Gastrocnemius medialis (tissue), 4 donors: ENCODE results near the gene QARS1. TPM values are rescaled to one million over a fixed set of nuclear protein-coding genes. Genes with fewer than 3 reads are reported as not detected.

Experiments used
- ATAC-seq, 2 donors: fragments of 150-250 bp; one replicate each; pipeline ENCODE4 v1.9.1; 2016
- DNase-seq, 2 donors: peaks; one replicate each; pipeline ENCODE4 v3.0.0-alpha.2; 2019
- H3K27ac ChIP-seq, 4 donors: fragments of 200-600 bp; sonication (generic); 1 replicate in 1 of 4; 2 replicates in 3 of 4; pipeline ENCODE4 v1.5.1; 2016 to 2018; ENCODE audit warnings: mild to moderate bottlenecking in 2 of 4, moderate library complexity in 1 of 4
- H3K27me3 ChIP-seq, 3 donors: fragments of 200-600 bp; sonication (generic) in 2 of 3; 1 replicate in 1 of 3; 2 replicates in 2 of 3; pipeline versions ENCODE4 v1.5.1 to v1.6.0; 2016 to 2019; ENCODE audit warnings: mild to moderate bottlenecking in 1 of 3, moderate library complexity in 1 of 3
- H3K36me3 ChIP-seq, 2 donors: fragments of 200-600 bp; sonication (generic) in 1 of 2; one replicate each; pipeline ENCODE4 v1.5.1; 2017 to 2018
- H3K4me1 ChIP-seq, 2 donors: fragments of 200-600 bp; sonication (generic) in 1 of 2; one replicate each; pipeline ENCODE4 v1.5.1; 2016 to 2017; ENCODE audit warnings: mild to moderate bottlenecking in 2 of 2
- H3K4me3 ChIP-seq, 4 donors: fragments of 200-600 bp; sonication (generic) in 3 of 4; 1 replicate in 1 of 4; 2 replicates in 3 of 4; pipeline ENCODE4 v1.5.1; 2016 to 2019; ENCODE audit warnings: mild to moderate bottlenecking in 2 of 4
- H3K9me3 ChIP-seq, 3 donors: fragments of 200-600 bp; sonication (generic) in 2 of 3; 1 replicate in 1 of 3; 2 replicates in 2 of 3; pipeline ENCODE4 v1.5.1; 2016 to 2019
- POLR2A ChIP-seq, 2 donors: fragments of 450-650 bp; IDR thresholded peaks; one replicate each; pipeline ENCODE4 v1.6.1; 2017; ENCODE audit warnings: antibody characterized with exemption in 2 of 2, mild to moderate bottlenecking in 2 of 2, moderate library complexity in 2 of 2
- in situ Hi-C, 4 donors: fragments of 200-750 bp; cut with MboI; loops; one replicate each; pipeline versions ENCODE4 v1.15.0 to v1.8.0; 2017; ENCODE audit warnings: low sequenced_read_pairs in 4 of 4
- intact Hi-C: fragments of 100-400 bp; cut with DNase I; formaldehyde crosslinking; loops from one replicate; pipeline ENCODE4 v1.15.1; 2023; ENCODE audit warnings: low total_unique reads
- total RNA-seq, 4 donors: library from RNA; depleted of rRNA; stranded (reverse); fragments of >200 nt; gene quantifications; one replicate each; pipeline versions ENCODE4 v1.1.0 to v1.2.3, GENCODE V29; 2016
- TF ChIP-seq, protein P1 (sequence below), 5 experiments: fragments of 450-650 bp in 3 of 5; fragments of 200-600 bp in 2 of 5; sonication (generic) in 2 of 5; IDR thresholded peaks in 4 of 5; conservative IDR thresholded peaks in 1 of 5; 1 replicate in 4 of 5; 2 replicates in 1 of 5; pipeline ENCODE4 v1.5.1; 2016 to 2019; ENCODE audit warnings: antibody characterized with exemption in 5 of 5, mild to moderate bottlenecking in 3 of 5, moderate library complexity in 3 of 5

QARS1 gene
- total RNA-seq, 4 donors from 2014 or later = 157 to 259 (median 173) TPM

DNA sequence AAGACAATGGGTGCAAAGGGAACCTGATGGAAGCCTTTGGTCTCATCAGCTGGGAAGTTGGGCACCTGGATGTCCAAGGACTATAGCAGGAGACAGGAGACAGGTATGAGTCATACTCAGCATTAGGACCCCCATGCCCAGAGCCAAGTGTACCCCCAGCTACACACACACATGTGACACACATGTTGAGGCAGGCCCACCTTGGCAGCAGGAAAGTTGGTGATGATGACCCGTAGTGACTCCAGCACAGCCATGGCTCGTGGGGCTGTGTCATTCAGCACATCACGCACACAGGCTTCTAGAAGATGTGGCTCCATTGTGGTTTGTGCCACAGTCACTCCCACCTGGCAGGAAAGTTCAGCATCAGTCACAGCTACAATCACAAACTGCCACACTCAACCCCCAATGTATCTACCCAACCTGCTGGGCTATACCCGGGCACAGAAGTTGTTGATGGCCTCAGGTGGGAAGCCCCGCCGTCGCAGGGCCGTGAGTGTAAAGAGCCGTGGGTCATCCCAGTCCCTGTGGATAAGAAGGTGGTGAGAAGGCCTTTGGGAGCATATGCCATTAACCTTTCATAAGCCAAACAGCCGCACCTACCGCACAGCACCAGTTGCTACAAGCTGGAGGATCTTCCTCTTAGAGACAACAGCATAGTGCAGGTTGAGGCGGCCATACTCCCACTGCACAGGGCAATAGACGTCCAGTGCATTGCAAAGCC, 5.5 kb downstream of the QARS1 start:
- H3K27ac ChIP-seq = no peak overlapping the region
- peaks cover 17 to 19% of the 10 kb centered on the region in 2 donors for H3K4me1 ChIP-seq
- intact Hi-C loops = no loop called here
- H3K9me3 ChIP-seq = no peaks in the 10 kb centered on the region
- in situ Hi-C loops = no loop called here
- no peak for ATAC-seq
- no peak overlapping the region for H3K4me3 ChIP-seq
- H3K36me3 ChIP-seq = peaks cover 0 to 65% of the 10 kb centered on the region in 2 donors
- no peak for DNase-seq
- TF ChIP-seq, protein P1, sequence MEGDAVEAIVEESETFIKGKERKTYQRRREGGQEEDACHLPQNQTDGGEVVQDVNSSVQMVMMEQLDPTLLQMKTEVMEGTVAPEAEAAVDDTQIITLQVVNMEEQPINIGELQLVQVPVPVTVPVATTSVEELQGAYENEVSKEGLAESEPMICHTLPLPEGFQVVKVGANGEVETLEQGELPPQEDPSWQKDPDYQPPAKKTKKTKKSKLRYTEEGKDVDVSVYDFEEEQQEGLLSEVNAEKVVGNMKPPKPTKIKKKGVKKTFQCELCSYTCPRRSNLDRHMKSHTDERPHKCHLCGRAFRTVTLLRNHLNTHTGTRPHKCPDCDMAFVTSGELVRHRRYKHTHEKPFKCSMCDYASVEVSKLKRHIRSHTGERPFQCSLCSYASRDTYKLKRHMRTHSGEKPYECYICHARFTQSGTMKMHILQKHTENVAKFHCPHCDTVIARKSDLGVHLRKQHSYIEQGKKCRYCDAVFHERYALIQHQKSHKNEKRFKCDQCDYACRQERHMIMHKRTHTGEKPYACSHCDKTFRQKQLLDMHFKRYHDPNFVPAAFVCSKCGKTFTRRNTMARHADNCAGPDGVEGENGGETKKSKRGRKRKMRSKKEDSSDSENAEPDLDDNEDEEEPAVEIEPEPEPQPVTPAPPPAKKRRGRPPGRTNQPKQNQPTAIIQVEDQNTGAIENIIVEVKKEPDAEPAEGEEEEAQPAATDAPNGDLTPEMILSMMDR (IDR thresholded peaks at IDR 0.05 in 4 of 5, conservative IDR thresholded peaks at IDR 0.05 in 1 of 5) = no peak
- TF ChIP-seq POLR2A (IDR thresholded peaks at IDR 0.05) = no peak
- H3K27me3 ChIP-seq = no peaks in the 10 kb centered on the region

DNA sequence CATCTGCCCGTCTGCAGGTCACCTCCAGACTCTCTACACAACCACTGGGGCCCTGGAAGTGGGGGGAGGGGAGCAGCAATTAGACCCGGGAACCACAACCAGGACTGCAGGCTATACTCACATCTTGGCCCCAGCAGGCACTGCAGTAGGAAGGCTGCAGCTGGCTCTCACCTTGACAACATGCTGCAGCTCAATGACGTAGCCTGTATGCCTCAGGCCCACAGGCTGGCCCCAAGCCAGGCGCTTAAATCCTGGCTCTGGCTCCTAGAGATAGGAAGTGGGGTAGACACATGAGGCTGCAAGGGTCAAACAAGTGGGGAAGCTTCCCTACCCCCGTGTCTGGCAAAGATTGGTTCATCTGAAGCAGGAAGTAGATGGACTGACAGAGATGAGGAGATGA, 6.1 kb downstream of the QARS1 start:
- no peak overlapping the region for H3K27ac ChIP-seq

DNA sequence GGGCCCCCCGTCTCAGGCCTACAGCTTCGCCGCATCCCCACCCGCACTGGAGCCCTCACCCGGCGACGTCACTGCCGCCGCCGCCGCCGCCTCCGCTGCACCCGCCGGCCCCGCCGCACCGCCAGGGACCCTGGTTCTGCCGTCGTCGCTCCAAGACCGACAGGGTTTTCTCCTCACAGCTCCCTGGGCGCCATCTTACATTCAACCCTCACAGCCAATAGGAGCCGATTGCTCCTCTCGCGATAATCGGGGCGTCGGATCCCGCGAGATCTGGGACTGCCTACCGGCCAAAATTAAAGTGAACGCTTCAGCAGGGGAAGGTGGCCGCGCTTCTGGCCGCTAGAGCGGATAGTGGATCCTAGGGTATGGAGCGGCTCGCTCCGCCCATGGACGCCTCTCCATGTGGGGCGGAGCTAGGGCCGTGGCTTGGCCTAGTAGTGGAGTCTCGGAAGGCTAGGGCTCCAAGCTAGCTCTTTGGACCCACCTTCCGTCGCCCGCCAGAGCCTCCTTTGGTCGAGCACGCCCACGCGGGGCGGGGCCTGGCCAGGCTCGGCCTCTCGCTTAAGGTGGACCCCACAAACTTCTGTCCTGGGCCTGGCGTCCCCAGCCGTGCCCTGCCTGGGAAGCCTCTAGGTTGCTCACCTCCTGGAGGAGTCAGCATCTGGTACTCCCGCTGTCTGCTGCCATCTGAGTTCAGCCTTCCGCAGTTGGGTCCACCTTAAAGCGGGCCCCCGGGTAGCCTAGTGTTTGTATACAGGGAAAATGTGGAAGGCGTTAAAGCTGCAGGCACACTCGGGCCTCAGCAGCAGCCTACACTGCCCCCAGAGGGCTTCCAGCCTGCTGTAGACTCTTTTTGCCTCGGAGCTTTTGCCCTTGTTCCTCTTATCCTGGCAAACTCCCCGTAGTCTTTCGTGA, 10.4 kb downstream of the QARS1 start, which contains the start of gene QRICH1:
Gene QRICH1, minus strand, starts transcription at position 219 of the 915 bp plus-strand sequence. CDS start 17,054 bp downstream, outside the sequence.
- peak within 1 kb of the TSS; percentile 77 to 93 (median 83) for H3K4me3 ChIP-seq
- ATAC-seq = peak; percentile 91 to 93
- H3K4me1 ChIP-seq = peaks cover 40 to 45% of the 10 kb centered on the region in 2 donors

More for the DNA sequence above, 6.1 kb downstream of the QARS1 start:
- H3K27me3 ChIP-seq = no peaks in the 10 kb centered on the region
- intact Hi-C loops = no loop called here
- no peak for TF ChIP-seq POLR2A (IDR thresholded peaks at IDR 0.05)
- TF ChIP-seq, protein P1 (IDR thresholded peaks at IDR 0.05 in 4 of 5, conservative IDR thresholded peaks at IDR 0.05 in 1 of 5) = no peak
- in situ Hi-C loops = no loop called here
- no peak overlapping the region for H3K4me3 ChIP-seq
- peaks cover 11 to 13% of the 10 kb centered on the region in 2 donors for H3K4me1 ChIP-seq
- peaks cover 0 to 65% of the 10 kb centered on the region in 2 donors for H3K36me3 ChIP-seq
- ATAC-seq (no peak), DNase-seq (peak in 1 of 2 donors; percentile 33)
- H3K9me3 ChIP-seq = no peaks in the 10 kb centered on the region

More for the DNA sequence above, 10.4 kb downstream of the QARS1 start, which contains the start of gene QRICH1:
- H3K27me3 ChIP-seq = no peaks in the 10 kb centered on the region
- peak; percentile 60 to 61 for TF ChIP-seq POLR2A (IDR thresholded peaks at IDR 0.05)
- TF ChIP-seq, protein P1 (IDR thresholded peaks at IDR 0.05 in 4 of 5, conservative IDR thresholded peaks at IDR 0.05 in 1 of 5) = peak; percentile 55 to 65 (median 59)
- DNase-seq = peak; percentile 94 to 97
- peak within 1 kb of the TSS; percentile 85 to 96 (median 90) for H3K27ac ChIP-seq
- intact Hi-C loops (loop anchor here (1.0 to 5.0 kb wide), 9 partner anchors 10 to 578 kb away; partner anchors contain the start of genes APEH, CCDC71, LAMB2 and P4HTM), in situ Hi-C loops (no loop called here)
- H3K9me3 ChIP-seq = no peaks in the 10 kb centered on the region
- peaks cover 0 to 24% of the 10 kb centered on the region in 2 donors for H3K36me3 ChIP-seq
